Fibroblast of lung (primary cell): Measurements from ENCODE around the gene MBLAC1. TPM values are rescaled to one million over a fixed set of nuclear protein-coding genes. Genes with fewer than 3 reads are reported as not detected.
A peak's percentile ranks its signal among the peaks of the same experiment; 100 is the strongest.

Experiments used
- DNase-seq, 2 donors: peaks; one replicate each; pipeline versions ENCODE4 v3.0.0 to v3.0.0-alpha.2; 2010; ENCODE audit warnings: low read depth in 2 of 2
- H2AFZ ChIP-seq: 2 replicates; pipeline ENCODE4 v1.5.1; 2012; ENCODE audit warnings: low read length, control low read depth, inconsistent platforms
- H3K27ac ChIP-seq: 2 replicates; pipeline ENCODE4 v1.5.1; 2011; ENCODE audit warnings: low read length, control low read depth; ENCODE audit not compliant: insufficient read depth
- H3K27me3 ChIP-seq: 2 replicates; pipeline ENCODE4 v1.5.1; 2011; ENCODE audit warnings: mild to moderate bottlenecking, low read length; ENCODE audit not compliant: control insufficient read depth, insufficient read depth
- H3K36me3 ChIP-seq: 2 replicates; pipeline ENCODE4 v1.5.1; 2011; ENCODE audit warnings: low read length; ENCODE audit not compliant: control insufficient read depth, insufficient read depth
- H3K4me1 ChIP-seq: 2 replicates; pipeline ENCODE4 v1.5.1; 2011; ENCODE audit warnings: low read length; ENCODE audit not compliant: control insufficient read depth, insufficient read depth; ENCODE audit errors: extremely low read depth
- H3K4me2 ChIP-seq: 2 replicates; pipeline ENCODE4 v1.5.1; 2011; ENCODE audit warnings: low read length, control low read depth; ENCODE audit not compliant: insufficient read depth; ENCODE audit errors: extremely low read depth
- H3K4me3 ChIP-seq, 4 experiments: fragments of 200-600 bp in 1 of 4; sonication (generic) in 1 of 4; replicated peaks in 1 of 4; 2 replicates each; pipeline ENCODE4 v1.5.1; 2011 to 2016; ENCODE audit warnings: low read length in 4 of 4, low read depth in 3 of 4, mild to moderate bottlenecking in 3 of 4, control low read depth in 2 of 4, inconsistent platforms in 1 of 4, mixed read lengths in 1 of 4; ENCODE audit not compliant: insufficient read depth in 1 of 4; ENCODE audit errors: control extremely low read depth in 1 of 4
- H3K79me2 ChIP-seq: 2 replicates; pipeline ENCODE4 v1.5.1; 2012; ENCODE audit warnings: mild to moderate bottlenecking, low read length, inconsistent platforms; ENCODE audit not compliant: control insufficient read depth, insufficient read depth
- H3K9ac ChIP-seq: 2 replicates; pipeline ENCODE4 v1.5.1; 2011; ENCODE audit warnings: mild to moderate bottlenecking, low read length, control low read depth; ENCODE audit not compliant: insufficient read depth
- H3K9me3 ChIP-seq: 2 replicates; pipeline ENCODE4 v1.5.1; 2012; ENCODE audit warnings: low read depth, low read length; ENCODE audit not compliant: control insufficient read depth, insufficient read depth
- H4K20me1 ChIP-seq: 2 replicates; pipeline ENCODE4 v1.5.1; 2011; ENCODE audit warnings: low read length; ENCODE audit not compliant: control insufficient read depth, insufficient read depth; ENCODE audit errors: extremely low read depth
- EZH2 ChIP-seq: IDR thresholded peaks from 2 replicates; pipeline ENCODE4 v1.5.1; 2012; ENCODE audit warnings: low read length, control low read depth, mild to moderate bottlenecking; ENCODE audit errors: missing control alignments
- polyA plus RNA-seq, 2 donors: library from polyadenylated mRNA; depleted of rRNA in 1 of 2; stranded (reverse) in 1 of 2; unstranded in 1 of 2; fragments of >200 nt; gene quantifications; 2 replicates each; pipeline ENCODE4 v1.2.1, GENCODE V29; 2011 to 2012; ENCODE audit warnings: missing spikeins in 1 of 2
- total RNA-seq: library from RNA; depleted of rRNA; stranded (reverse); fragments of >200 nt; gene quantifications from 2 replicates; pipeline ENCODE4 v1.2.1, GENCODE V29; 2014
- TF ChIP-seq, protein P1 (sequence below), 2 donors: IDR thresholded peaks in 1 of 2; conservative IDR thresholded peaks in 1 of 2; 1 replicate in 1 of 2; 2 replicates in 1 of 2; pipeline ENCODE4 v1.5.1; 2011 to 2012; ENCODE audit warnings: low read length in 2 of 2, control low read depth in 1 of 2, inconsistent platforms in 1 of 2, low read depth in 1 of 2, mild to moderate bottlenecking in 1 of 2

MBLAC1 gene
- total and polyA plus RNA-seq, 2 donors (not counting 1 experiment from before 2014, with no cell fraction given), result 0.75 to 2.5 TPM

DNA sequence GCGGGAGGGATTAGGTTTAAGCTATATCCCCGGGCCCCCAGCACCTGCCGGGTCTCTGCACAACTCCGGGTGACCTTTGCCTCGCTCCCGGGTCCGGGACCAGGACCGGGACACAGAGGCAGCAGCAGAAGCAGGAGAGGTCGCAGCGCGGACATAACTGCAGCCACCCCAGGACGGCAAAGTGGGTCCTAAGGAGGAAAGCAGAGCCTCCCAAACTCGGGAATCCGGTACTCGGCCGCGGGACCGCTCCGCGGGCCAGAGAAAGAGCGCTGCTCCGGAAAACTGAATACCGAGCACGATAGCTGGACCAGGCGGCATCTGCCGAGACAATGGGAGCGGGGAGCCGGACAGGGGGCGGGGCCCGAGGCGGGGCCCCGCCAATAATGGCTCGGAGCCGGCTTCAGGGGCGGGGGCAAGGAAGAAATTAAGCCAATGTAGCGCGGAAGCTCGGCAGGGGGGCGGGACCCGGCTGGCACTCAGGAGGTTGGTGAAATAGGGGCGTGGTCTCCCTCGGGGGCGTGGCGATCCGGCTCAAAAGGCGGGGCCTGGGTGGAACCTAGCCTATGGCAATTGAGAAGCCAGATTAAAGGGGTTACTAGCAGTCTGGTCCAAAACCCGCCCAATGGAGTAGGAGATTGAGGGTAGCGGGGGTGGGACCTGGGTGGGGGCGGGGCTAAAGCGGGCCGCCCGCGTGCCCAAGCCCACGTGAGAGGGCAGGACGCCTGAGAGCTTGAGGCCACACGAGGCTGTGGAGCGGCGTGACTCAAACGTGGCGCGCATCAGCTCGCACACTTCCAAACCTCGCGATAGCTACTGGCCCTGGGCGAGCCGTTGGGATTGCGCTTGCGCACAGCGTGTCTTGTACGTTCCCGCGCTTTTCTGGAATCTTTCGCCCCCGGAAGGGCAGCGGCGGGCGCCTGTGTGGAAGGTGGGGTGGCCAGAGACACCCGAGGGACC is 50.6 kb downstream of the MBLAC1 start, which contains the start of the genes GPC2 and STAG3:
TSS of gene GPC2 (minus strand) at position 337 of the 957 bp plus-strand sequence. CDS start at position 155, 182 bp downstream.
TSS of gene STAG3 (plus strand) at position 874 of the 957 bp plus-strand sequence. CDS start 2,639 bp downstream, outside the sequence.
- H3K9ac ChIP-seq, result peak within 1 kb of the TSS; percentile 68
- H3K9me3 ChIP-seq, result no peaks in the 10 kb centered on the region
- no peaks in the 10 kb centered on the region for H3K27me3 ChIP-seq

More for the DNA sequence above, 50.6 kb downstream of the MBLAC1 start, which contains the start of the genes GPC2 and STAG3:
- Histone ChIP-seq H4K20me1 (no peaks in the 10 kb centered on the region), H3K4me3 (peak within 1 kb of the TSS; percentile 70 to 78 (median 76)), H3K36me3 (no peaks in the 10 kb centered on the region), H3K79me2 (no peaks in the 10 kb centered on the region), H3K4me1 (no peaks in the 10 kb centered on the region), H3K4me2 (peak within 1 kb of the TSS; percentile 85), H3K27ac (no peak within 1 kb of the TSS), H2AFZ (peak within 1 kb of the TSS; percentile 84)
- TF ChIP-seq EZH2, result no peak
- TF ChIP-seq, protein P1, sequence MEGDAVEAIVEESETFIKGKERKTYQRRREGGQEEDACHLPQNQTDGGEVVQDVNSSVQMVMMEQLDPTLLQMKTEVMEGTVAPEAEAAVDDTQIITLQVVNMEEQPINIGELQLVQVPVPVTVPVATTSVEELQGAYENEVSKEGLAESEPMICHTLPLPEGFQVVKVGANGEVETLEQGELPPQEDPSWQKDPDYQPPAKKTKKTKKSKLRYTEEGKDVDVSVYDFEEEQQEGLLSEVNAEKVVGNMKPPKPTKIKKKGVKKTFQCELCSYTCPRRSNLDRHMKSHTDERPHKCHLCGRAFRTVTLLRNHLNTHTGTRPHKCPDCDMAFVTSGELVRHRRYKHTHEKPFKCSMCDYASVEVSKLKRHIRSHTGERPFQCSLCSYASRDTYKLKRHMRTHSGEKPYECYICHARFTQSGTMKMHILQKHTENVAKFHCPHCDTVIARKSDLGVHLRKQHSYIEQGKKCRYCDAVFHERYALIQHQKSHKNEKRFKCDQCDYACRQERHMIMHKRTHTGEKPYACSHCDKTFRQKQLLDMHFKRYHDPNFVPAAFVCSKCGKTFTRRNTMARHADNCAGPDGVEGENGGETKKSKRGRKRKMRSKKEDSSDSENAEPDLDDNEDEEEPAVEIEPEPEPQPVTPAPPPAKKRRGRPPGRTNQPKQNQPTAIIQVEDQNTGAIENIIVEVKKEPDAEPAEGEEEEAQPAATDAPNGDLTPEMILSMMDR (conservative IDR thresholded peaks at IDR 0.05 in 1 of 2, IDR thresholded peaks at IDR 0.05 in 1 of 2; ENCODE audit: low read depth in 1 of 2, low read length in 2 of 2), result no peak
- DNase-seq, result peak; percentile 91 to 96

Other genes starting within 250 kb of the MBLAC1 start
- gene OR2AE1, start 249.9 kb upstream of the MBLAC1 start, total RNA-seq, result 0.17 TPM in 1 of 2 replicates, not detected in the other
- gene OR2AE1, start 249.9 kb upstream of the MBLAC1 start, polyA plus RNA-seq, result 0.07 and 0.10 TPM in 2 replicates
- 31.5 and 35.4 TPM in 2 replicates for gene TRIM4, start 207.4 kb upstream of the MBLAC1 start, total RNA-seq
- gene TRIM4, start 207.4 kb upstream of the MBLAC1 start, polyA plus RNA-seq, result 19.6 and 23.1 TPM in 2 replicates
- gene GJC3, start 197.3 kb upstream of the MBLAC1 start, total RNA-seq, result not detected in 2 replicates
- gene GJC3, start 197.3 kb upstream of the MBLAC1 start, polyA plus RNA-seq, result not detected in 2 replicates
- gene AZGP1, start 150.9 kb upstream of the MBLAC1 start, total RNA-seq, result not detected in 2 replicates
- gene AZGP1, start 150.9 kb upstream of the MBLAC1 start, polyA plus RNA-seq, result not detected in 2 replicates
- gene ZKSCAN1, start 111.4 kb upstream of the MBLAC1 start, total RNA-seq, result 39.0 and 50.2 TPM in 2 replicates
- 21.0 and 25.3 TPM in 2 replicates for gene ZKSCAN1, start 111.4 kb upstream of the MBLAC1 start, polyA plus RNA-seq
- gene ZSCAN21, start 77.2 kb upstream of the MBLAC1 start, total RNA-seq, result 11.1 and 12.1 TPM in 2 replicates
- 9.4 and 11.3 TPM in 2 replicates for gene ZSCAN21, start 77.2 kb upstream of the MBLAC1 start, polyA plus RNA-seq
- 26.8 and 30.8 TPM in 2 replicates for gene ZNF3, start 45.2 kb upstream of the MBLAC1 start, total RNA-seq
- gene ZNF3, start 45.2 kb upstream of the MBLAC1 start, polyA plus RNA-seq, result 19.7 and 20.4 TPM in 2 replicates
- gene COPS6, start 38.0 kb upstream of the MBLAC1 start, total RNA-seq, result 43.1 and 71.0 TPM in 2 replicates
- gene COPS6, start 38.0 kb upstream of the MBLAC1 start, polyA plus RNA-seq, result 188 and 312 TPM in 2 replicates
- gene MCM7, start 25.6 kb upstream of the MBLAC1 start, total RNA-seq, result 16.7 and 24.4 TPM in 2 replicates
- gene MCM7, start 25.6 kb upstream of the MBLAC1 start, polyA plus RNA-seq, result 34.3 and 110 TPM in 2 replicates
- gene AP4M1, start 25.3 kb upstream of the MBLAC1 start, total RNA-seq, result 17.2 and 30.3 TPM in 2 replicates
- gene AP4M1, start 25.3 kb upstream of the MBLAC1 start, polyA plus RNA-seq, result 19.6 and 22.1 TPM in 2 replicates
- gene TAF6, start 7.6 kb upstream of the MBLAC1 start, total RNA-seq, result 33.1 and 41.5 TPM in 2 replicates
- 16.2 and 23.6 TPM in 2 replicates for gene TAF6, start 7.6 kb upstream of the MBLAC1 start, polyA plus RNA-seq
- gene CNPY4, start 7.3 kb upstream of the MBLAC1 start, total RNA-seq, result 21.6 and 38.3 TPM in 2 replicates
- 29.1 and 40.7 TPM in 2 replicates for gene CNPY4, start 7.3 kb upstream of the MBLAC1 start, polyA plus RNA-seq
- 95.0 and 110 TPM in 2 replicates for gene LAMTOR4, start 22.0 kb downstream of the MBLAC1 start, total RNA-seq
- 116 and 165 TPM in 2 replicates for gene LAMTOR4, start 22.0 kb downstream of the MBLAC1 start, polyA plus RNA-seq
- gene TRAPPC14, start 31.8 kb downstream of the MBLAC1 start, total RNA-seq, result 5.6 and 5.9 TPM in 2 replicates
- 1.9 and 2.4 TPM in 2 replicates for gene TRAPPC14, start 31.8 kb downstream of the MBLAC1 start, polyA plus RNA-seq
- 3.9 and 7.1 TPM in 2 replicates for gene GAL3ST4, start 41.6 kb downstream of the MBLAC1 start, total RNA-seq
- gene GAL3ST4, start 41.6 kb downstream of the MBLAC1 start, polyA plus RNA-seq, result 10.3 and 14.6 TPM in 2 replicates
- 1.8 and 2.3 TPM in 2 replicates for gene GPC2, start 50.4 kb downstream of the MBLAC1 start, total RNA-seq
- 0.35 and 0.60 TPM in 2 replicates for gene GPC2, start 50.4 kb downstream of the MBLAC1 start, polyA plus RNA-seq
- gene STAG3, start 51.0 kb downstream of the MBLAC1 start, total RNA-seq, result 0.50 and 0.77 TPM in 2 replicates
- 0.27 and 0.34 TPM in 2 replicates for gene STAG3, start 51.0 kb downstream of the MBLAC1 start, polyA plus RNA-seq
- not detected in 2 replicates for gene PVRIG, start 93.0 kb downstream of the MBLAC1 start, total RNA-seq
- gene PVRIG, start 93.0 kb downstream of the MBLAC1 start, polyA plus RNA-seq, result not detected in 2 replicates
- not detected in 2 replicates for gene SPDYE3, start 180.7 kb downstream of the MBLAC1 start, total RNA-seq
- gene SPDYE3, start 180.7 kb downstream of the MBLAC1 start, polyA plus RNA-seq, result not detected in 2 replicates
- 3.6 and 4.3 TPM in 2 replicates for gene PILRB, start 231.2 kb downstream of the MBLAC1 start, total RNA-seq
- 6.5 and 8.8 TPM in 2 replicates for gene PILRB, start 231.2 kb downstream of the MBLAC1 start, polyA plus RNA-seq
- 0.33 TPM in 1 of 2 replicates, not detected in the other for gene PILRA, start 246.5 kb downstream of the MBLAC1 start, total RNA-seq
- 0.15 and 0.20 TPM in 2 replicates for gene PILRA, start 246.5 kb downstream of the MBLAC1 start, polyA plus RNA-seq